Limb (tissue), 2 donors: ENCODE data around the gene TARBP1.

Experiments used
- DNase-seq, 2 donors: peaks; one replicate each; pipeline ENCODE4 v3.0.0-alpha.2; 2016; ENCODE audit errors: extremely low spot score in 2 of 2

TARBP1 gene

GRCh38 chr1:234484991-234485739, 6.2 kb upstream of the TARBP1 start:
- DNase-seq, result no peak

GRCh38 chr1:234484218-234484617, 5.2 kb upstream of the TARBP1 start:
- DNase-seq, result no peak

GRCh38 chr1:234481771-234482170, 2.8 kb upstream of the TARBP1 start:
- DNase-seq, result no peak

GRCh38 chr1:234479866-234480265, 887 bp upstream of the TARBP1 start:
- DNase-seq, result no peak

- no peak for DNase-seq
Observed at GRCh38 chr1:234479310-234479559, 256 bp upstream of the TARBP1 start.

GRCh38 chr1:234478152-234478480, 863 bp downstream of the TARBP1 start:
- no peak for DNase-seq

GRCh38 chr1:234477386-234478151, 1.4 kb downstream of the TARBP1 start:
- no peak for DNase-seq

GRCh38 chr1:234476172-234476571, 2.8 kb downstream of the TARBP1 start:
- no peak for DNase-seq

GRCh38 chr1:234475167-234475793, 3.7 kb downstream of the TARBP1 start:
- no peak for DNase-seq

GRCh38 chr1:234474375-234474774, 4.6 kb downstream of the TARBP1 start:
- no peak for DNase-seq

- DNase-seq, result no peak
Observed at GRCh38 chr1:234473118-234473517, 5.9 kb downstream of the TARBP1 start.

GRCh38 chr1:234469376-234469775, 9.6 kb downstream of the TARBP1 start:
- DNase-seq, result no peak

GRCh38 chr1:234468580-234468979, 10.4 kb downstream of the TARBP1 start:
- no peak for DNase-seq

GRCh38 chr1:234467821-234468220, 11.2 kb downstream of the TARBP1 start:
- DNase-seq, result no peak

GRCh38 chr1:234466945-234467344, 12.0 kb downstream of the TARBP1 start:
- DNase-seq, result no peak

GRCh38 chr1:234463749-234464148, 15.2 kb downstream of the TARBP1 start:
- no peak for DNase-seq

GRCh38 chr1:234460652-234461051, 18.3 kb downstream of the TARBP1 start:
- no peak for DNase-seq

GRCh38 chr1:234458352-234459017, 20.5 kb downstream of the TARBP1 start:
- no peak for DNase-seq

- no peak for DNase-seq
Observed at GRCh38 chr1:234454926-234455325, 24.1 kb downstream of the TARBP1 start.

- DNase-seq, result no peak
Observed at GRCh38 chr1:234452406-234452965, 26.5 kb downstream of the TARBP1 start.

- no peak for DNase-seq
Observed at GRCh38 chr1:234440348-234440747, 38.6 kb downstream of the TARBP1 start.

GRCh38 chr1:234438579-234438978, 40.4 kb downstream of the TARBP1 start:
- DNase-seq, result no peak
